Neural crest cell (in vitro differentiated cells): ENCODE data around the gene DKK2. TPM values are rescaled to one million over a fixed set of nuclear protein-coding genes. Genes with fewer than 3 reads are reported as not detected.

Experiments used
- DNase-seq: peaks from one replicate; pipeline ENCODE4 v3.0.0; 2021; ENCODE audit warnings: low read depth, mixed read lengths, low spot score
- H3K27ac Mint-ChIP-seq: one replicate; pipeline ENCODE4 v1.8.0; 2021; ENCODE audit warnings: mild to moderate bottlenecking, mixed read lengths; ENCODE audit not compliant: unreplicated experiment
- H3K27me3 Mint-ChIP-seq: 2 replicates; pipeline ENCODE4 v1.8.0; 2021; ENCODE audit warnings: low read depth, mild to moderate bottlenecking, mixed read lengths
- H3K36me3 Mint-ChIP-seq: 2 replicates; pipeline ENCODE4 v1.8.0; 2021; ENCODE audit warnings: low read depth, mild to moderate bottlenecking, mixed read lengths
- H3K4me1 Mint-ChIP-seq: 2 replicates; pipeline ENCODE4 v1.8.0; 2021; ENCODE audit warnings: mixed read lengths
- H3K4me3 Mint-ChIP-seq: one replicate; pipeline ENCODE4 v1.8.0; 2021; ENCODE audit warnings: mild to moderate bottlenecking, mixed read lengths
- H3K9me3 Mint-ChIP-seq: 2 replicates; pipeline ENCODE4 v1.8.0; 2021; ENCODE audit warnings: mixed read lengths
- long read RNA-seq: library from polyadenylated mRNA; unstranded; transcript quantifications from one replicate; pipeline ENCODE4 v2.0.0, GENCODE V29; 2020
- total RNA-seq: library from RNA; stranded (reverse); gene quantifications from 2 replicates; pipeline ENCODE4 v1.2.1, GENCODE V29; 2021
- TF ChIP-seq, protein P1 (sequence below): fragments of 200-600 bp; sonication (generic); conservative IDR thresholded peaks from 2 replicates; pipeline ENCODE4 v1.5.0; 2021; ENCODE audit warnings: antibody characterized with exemption, mild to moderate bottlenecking

Gene DKK2
- total RNA-seq = not detected in 2 replicates
- long read RNA-seq = 0 reads

GRCh38 chr4:107035819-107036583 lies at the start of gene DKK2:
DKK2 (minus strand) TSS chr4:107036313; CDS start chr4:107035591, 722 bp downstream.
- H3K27ac Mint-ChIP-seq = no peak within 1 kb of the TSS
- H3K36me3 Mint-ChIP-seq = no peaks in the 10 kb centered on the region

GRCh38 chr4:107077192-107077591 lies 41.1 kb upstream of the DKK2 start:
- Mint-ChIP-seq H3K36me3 (no peaks in the 10 kb centered on the region), H3K27me3 (no peaks in the 10 kb centered on the region), H3K27ac (no peak overlapping the region), H3K9me3 (peaks cover 9% of the 10 kb centered on the region), H3K4me1 (no peaks in the 10 kb centered on the region), H3K4me3 (no peak overlapping the region)
- TF ChIP-seq, protein P1, sequence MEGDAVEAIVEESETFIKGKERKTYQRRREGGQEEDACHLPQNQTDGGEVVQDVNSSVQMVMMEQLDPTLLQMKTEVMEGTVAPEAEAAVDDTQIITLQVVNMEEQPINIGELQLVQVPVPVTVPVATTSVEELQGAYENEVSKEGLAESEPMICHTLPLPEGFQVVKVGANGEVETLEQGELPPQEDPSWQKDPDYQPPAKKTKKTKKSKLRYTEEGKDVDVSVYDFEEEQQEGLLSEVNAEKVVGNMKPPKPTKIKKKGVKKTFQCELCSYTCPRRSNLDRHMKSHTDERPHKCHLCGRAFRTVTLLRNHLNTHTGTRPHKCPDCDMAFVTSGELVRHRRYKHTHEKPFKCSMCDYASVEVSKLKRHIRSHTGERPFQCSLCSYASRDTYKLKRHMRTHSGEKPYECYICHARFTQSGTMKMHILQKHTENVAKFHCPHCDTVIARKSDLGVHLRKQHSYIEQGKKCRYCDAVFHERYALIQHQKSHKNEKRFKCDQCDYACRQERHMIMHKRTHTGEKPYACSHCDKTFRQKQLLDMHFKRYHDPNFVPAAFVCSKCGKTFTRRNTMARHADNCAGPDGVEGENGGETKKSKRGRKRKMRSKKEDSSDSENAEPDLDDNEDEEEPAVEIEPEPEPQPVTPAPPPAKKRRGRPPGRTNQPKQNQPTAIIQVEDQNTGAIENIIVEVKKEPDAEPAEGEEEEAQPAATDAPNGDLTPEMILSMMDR = no peak
- no peak for DNase-seq

More at GRCh38 chr4:107035819-107036583, at the start of gene DKK2:
- TF ChIP-seq, protein P1 = no peak
- Mint-ChIP-seq H3K9me3 (no peaks in the 10 kb centered on the region), H3K4me1 (peaks cover 37% of the 10 kb centered on the region), H3K4me3 (peak within 1 kb of the TSS; percentile 93), H3K27me3 (peaks cover 79% of the 10 kb centered on the region)
- DNase-seq = peak; percentile 13

DNA sequence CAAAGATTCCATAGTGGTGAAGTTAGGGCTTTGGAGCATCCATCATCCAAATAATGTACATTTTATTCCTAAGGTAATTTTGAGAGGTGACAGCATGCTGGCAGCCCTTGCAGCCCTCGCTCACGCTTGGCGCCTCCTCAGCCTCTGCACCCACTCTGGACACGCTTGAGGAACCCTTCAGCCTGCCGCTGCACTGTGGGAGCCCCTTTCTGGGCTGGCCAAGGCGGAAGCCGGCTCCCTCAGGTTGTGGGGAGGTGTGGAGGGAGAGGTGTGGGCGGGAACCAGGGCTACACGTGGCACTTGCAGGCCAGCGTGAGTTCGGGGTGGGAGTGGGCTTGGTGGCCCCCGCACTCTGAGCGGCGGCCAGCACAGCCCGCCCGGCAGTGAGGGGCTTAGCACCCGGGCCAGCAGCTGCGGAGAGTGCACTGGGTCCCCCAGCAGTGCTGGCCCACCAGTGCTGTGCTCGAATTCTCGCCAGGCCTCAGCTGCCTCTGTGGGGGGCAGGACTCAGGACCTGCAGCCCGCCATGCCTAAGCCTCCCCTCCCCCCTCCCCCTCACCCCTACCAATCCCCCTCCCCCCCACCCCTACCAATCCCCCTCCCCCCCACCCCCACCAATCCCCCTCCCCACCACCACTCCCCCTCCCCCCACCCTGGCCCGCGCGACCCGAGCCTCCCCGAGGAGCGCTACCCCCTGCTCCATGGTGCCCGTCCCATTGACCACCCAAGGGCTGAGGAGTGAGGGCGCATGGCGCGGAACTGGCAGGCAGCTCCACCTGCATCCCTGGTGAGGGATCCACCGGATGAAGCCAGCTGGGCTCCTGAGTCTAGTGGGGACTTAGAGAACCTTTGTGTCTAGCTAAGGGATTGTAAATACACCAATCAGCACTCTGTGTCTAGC lies 37.0 kb upstream of the DKK2 start:
- H3K9me3 Mint-ChIP-seq = peaks cover 5% of the 10 kb centered on the region

DNA sequence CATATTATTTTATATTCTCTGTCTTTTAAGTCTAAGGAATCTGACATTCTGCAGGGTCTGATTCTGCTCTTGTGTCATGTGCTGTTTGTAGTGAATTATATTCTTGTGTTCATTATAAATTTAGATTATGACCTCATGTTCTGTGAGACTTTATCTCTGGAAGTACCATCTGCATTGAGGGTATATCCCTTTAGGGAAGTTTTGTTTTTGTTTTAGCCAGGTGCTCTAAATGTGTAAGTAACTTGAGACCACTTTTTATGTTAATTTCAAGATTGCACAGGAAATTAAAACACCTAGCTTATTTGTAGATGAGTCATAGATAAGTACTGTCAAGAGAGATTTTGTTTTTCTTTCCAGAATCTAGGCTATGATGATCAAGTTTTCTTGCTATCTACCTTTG lies 35.0 kb upstream of the DKK2 start:
- Mint-ChIP-seq H3K9me3 (peaks cover 5% of the 10 kb centered on the region), H3K4me1 (no peaks in the 10 kb centered on the region), H3K27me3 (no peaks in the 10 kb centered on the region), H3K36me3 (no peaks in the 10 kb centered on the region), H3K27ac (no peak overlapping the region), H3K4me3 (no peak overlapping the region)
- TF ChIP-seq, protein P1 = no peak
- DNase-seq = no peak

More for the DNA sequence above, 37.0 kb upstream of the DKK2 start:
- TF ChIP-seq, protein P1 = no peak
- no peaks in the 10 kb centered on the region for H3K4me1 Mint-ChIP-seq
- DNase-seq = no peak
- no peak overlapping the region for H3K27ac Mint-ChIP-seq
- no peaks in the 10 kb centered on the region for H3K36me3 Mint-ChIP-seq
- no peak overlapping the region for H3K4me3 Mint-ChIP-seq
- no peaks in the 10 kb centered on the region for H3K27me3 Mint-ChIP-seq

GRCh38 chr4:107069049-107069448 lies 32.9 kb upstream of the DKK2 start:
- no peaks in the 10 kb centered on the region for H3K27me3 Mint-ChIP-seq
- no peaks in the 10 kb centered on the region for H3K4me1 Mint-ChIP-seq
- no peak overlapping the region for H3K4me3 Mint-ChIP-seq
- no peaks in the 10 kb centered on the region for H3K36me3 Mint-ChIP-seq
- H3K27ac Mint-ChIP-seq = no peak overlapping the region
- DNase-seq = no peak
- H3K9me3 Mint-ChIP-seq = no peaks in the 10 kb centered on the region
- TF ChIP-seq, protein P1 = no peak
